GM12892 (cell line): Measurements from ENCODE around the gene SORBS1.

Experiments used
- POLR2A ChIP-seq: IDR thresholded peaks from 2 replicates; pipeline ENCODE4 v1.6.1; 2011; ENCODE audit warnings: low read depth, low read length, control low read depth
- TAF1 ChIP-seq: IDR thresholded peaks from 2 replicates; pipeline ENCODE4 v1.6.1; 2011; ENCODE audit warnings: low read depth, mild to moderate bottlenecking, control low read depth, low read length, borderline replicate concordance

- no peak for TF ChIP-seq POLR2A
- no peak for TF ChIP-seq TAF1
These were observed 47.2 kb downstream of the SORBS1 start for GRCh38 chr10:95513941-95514392.
